Panc1 (cell line): ENCODE results near the gene INTS11.

Experiments used
- POLR2AphosphoS5 ChIP-seq: IDR thresholded peaks from 2 replicates; pipeline ENCODE4 v1.6.1; 2012; ENCODE audit warnings: mild to moderate bottlenecking, low read depth, low read length, moderate library complexity
- SIN3A ChIP-seq: IDR thresholded peaks from 2 replicates; pipeline ENCODE4 v1.6.1; 2012; ENCODE audit warnings: low read depth, mild to moderate bottlenecking, low read length, moderate library complexity, borderline replicate concordance; ENCODE audit not compliant: insufficient read depth
- TF ChIP-seq, protein P1 (sequence below): fragments of 450-650 bp; IDR thresholded peaks from 2 replicates; pipeline ENCODE4 v1.5.1; 2017; ENCODE audit warnings: mild to moderate bottlenecking
- TF ChIP-seq, protein P2 (sequence below), 2 experiments: IDR thresholded peaks; 2 replicates each; pipeline ENCODE4 v1.6.1; 2011 to 2012; ENCODE audit warnings: low read depth in 2 of 2, control low read depth in 1 of 2, low read length in 1 of 2, mild to moderate bottlenecking in 1 of 2, moderate library complexity in 1 of 2; ENCODE audit not compliant: insufficient read depth in 1 of 2

DNA sequence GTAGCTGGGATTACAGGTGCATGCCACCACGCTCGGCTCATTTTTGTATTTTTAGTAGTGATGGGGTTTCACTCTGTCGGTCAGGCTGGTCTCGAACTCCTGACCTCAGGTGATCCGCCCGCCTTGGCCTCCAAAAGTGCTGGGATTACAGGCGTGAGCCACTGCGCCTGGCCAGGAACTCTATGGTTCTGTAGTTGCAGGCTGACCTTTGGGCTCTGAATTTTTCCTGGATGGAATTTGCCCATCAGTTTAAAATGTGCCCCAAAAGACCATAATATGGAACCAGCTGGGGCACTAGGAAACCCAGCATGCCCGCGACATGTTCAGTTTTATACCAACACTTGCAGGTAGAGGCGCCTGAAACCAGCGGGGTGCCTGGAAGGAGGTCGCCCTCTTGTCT lies 45.8 kb downstream of the INTS11 start:
- TF ChIP-seq, protein P1, sequence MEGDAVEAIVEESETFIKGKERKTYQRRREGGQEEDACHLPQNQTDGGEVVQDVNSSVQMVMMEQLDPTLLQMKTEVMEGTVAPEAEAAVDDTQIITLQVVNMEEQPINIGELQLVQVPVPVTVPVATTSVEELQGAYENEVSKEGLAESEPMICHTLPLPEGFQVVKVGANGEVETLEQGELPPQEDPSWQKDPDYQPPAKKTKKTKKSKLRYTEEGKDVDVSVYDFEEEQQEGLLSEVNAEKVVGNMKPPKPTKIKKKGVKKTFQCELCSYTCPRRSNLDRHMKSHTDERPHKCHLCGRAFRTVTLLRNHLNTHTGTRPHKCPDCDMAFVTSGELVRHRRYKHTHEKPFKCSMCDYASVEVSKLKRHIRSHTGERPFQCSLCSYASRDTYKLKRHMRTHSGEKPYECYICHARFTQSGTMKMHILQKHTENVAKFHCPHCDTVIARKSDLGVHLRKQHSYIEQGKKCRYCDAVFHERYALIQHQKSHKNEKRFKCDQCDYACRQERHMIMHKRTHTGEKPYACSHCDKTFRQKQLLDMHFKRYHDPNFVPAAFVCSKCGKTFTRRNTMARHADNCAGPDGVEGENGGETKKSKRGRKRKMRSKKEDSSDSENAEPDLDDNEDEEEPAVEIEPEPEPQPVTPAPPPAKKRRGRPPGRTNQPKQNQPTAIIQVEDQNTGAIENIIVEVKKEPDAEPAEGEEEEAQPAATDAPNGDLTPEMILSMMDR, result no peak
- TF ChIP-seq, protein P2, sequence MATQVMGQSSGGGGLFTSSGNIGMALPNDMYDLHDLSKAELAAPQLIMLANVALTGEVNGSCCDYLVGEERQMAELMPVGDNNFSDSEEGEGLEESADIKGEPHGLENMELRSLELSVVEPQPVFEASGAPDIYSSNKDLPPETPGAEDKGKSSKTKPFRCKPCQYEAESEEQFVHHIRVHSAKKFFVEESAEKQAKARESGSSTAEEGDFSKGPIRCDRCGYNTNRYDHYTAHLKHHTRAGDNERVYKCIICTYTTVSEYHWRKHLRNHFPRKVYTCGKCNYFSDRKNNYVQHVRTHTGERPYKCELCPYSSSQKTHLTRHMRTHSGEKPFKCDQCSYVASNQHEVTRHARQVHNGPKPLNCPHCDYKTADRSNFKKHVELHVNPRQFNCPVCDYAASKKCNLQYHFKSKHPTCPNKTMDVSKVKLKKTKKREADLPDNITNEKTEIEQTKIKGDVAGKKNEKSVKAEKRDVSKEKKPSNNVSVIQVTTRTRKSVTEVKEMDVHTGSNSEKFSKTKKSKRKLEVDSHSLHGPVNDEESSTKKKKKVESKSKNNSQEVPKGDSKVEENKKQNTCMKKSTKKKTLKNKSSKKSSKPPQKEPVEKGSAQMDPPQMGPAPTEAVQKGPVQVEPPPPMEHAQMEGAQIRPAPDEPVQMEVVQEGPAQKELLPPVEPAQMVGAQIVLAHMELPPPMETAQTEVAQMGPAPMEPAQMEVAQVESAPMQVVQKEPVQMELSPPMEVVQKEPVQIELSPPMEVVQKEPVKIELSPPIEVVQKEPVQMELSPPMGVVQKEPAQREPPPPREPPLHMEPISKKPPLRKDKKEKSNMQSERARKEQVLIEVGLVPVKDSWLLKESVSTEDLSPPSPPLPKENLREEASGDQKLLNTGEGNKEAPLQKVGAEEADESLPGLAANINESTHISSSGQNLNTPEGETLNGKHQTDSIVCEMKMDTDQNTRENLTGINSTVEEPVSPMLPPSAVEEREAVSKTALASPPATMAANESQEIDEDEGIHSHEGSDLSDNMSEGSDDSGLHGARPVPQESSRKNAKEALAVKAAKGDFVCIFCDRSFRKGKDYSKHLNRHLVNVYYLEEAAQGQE (IDR thresholded peaks at IDR 0.05; ENCODE audit: insufficient read depth in 1 of 2, low read depth in 2 of 2, low read length in 1 of 2), result no peak
- no peak for TF ChIP-seq POLR2AphosphoS5
- no peak for TF ChIP-seq SIN3A
